ENCODE data around the gene METTL26.

Gene METTL26

GRCh38 chr16:634996-635395 is 1.1 kb downstream of the METTL26 start:
- WGBS, 2 experiments (ENCODE audit: insufficient coverage in 2 of 2) = 91 to 93% methylated on average over 6 to 7 of the region's 7 CpGs

GRCh38 chr16:634051-634670 is 1.9 kb downstream of the METTL26 start:
- no peaks in the 10 kb centered on the region for H3K9me3 ChIP-seq (ENCODE audit: control insufficient read depth, low read length)
- WGBS, 2 experiments (ENCODE audit: insufficient coverage in 2 of 2) = 92 to 97% methylated on average over 13 to 15 of the region's 22 CpGs
- peaks cover 22% of the 10 kb centered on the region for H3K36me3 ChIP-seq (ENCODE audit: control insufficient read depth, insufficient read depth, low read length)
- no peak overlapping the region for H3K27ac ChIP-seq (ENCODE audit: low read depth, low read length, severe bottlenecking)
- peaks cover 35% of the 10 kb centered on the region for H3K4me1 ChIP-seq (ENCODE audit: control insufficient read depth, insufficient read depth, low read length, poor library complexity, severe bottlenecking)
- H3K4me3 ChIP-seq (ENCODE audit: extremely low read depth, insufficient read depth, low read length, poor library complexity, severe bottlenecking) = no peak overlapping the region

More at GRCh38 chr16:634996-635395, 1.1 kb downstream of the METTL26 start:
- no peak overlapping the region for H3K27ac ChIP-seq (ENCODE audit: low read depth, low read length, severe bottlenecking)
- H3K9me3 ChIP-seq (ENCODE audit: control insufficient read depth, low read length) = no peaks in the 10 kb centered on the region
- peaks cover 22% of the 10 kb centered on the region for H3K36me3 ChIP-seq (ENCODE audit: control insufficient read depth, insufficient read depth, low read length)
- peak overlapping the region; percentile 75 for H3K4me3 ChIP-seq (ENCODE audit: extremely low read depth, insufficient read depth, low read length, poor library complexity, severe bottlenecking)
- H3K4me1 ChIP-seq (ENCODE audit: control insufficient read depth, insufficient read depth, low read length, poor library complexity, severe bottlenecking) = peaks cover 27% of the 10 kb centered on the region

- WGBS, 2 experiments (ENCODE audit: insufficient coverage in 2 of 2) = 97 to 98% methylated on average over 73 to 74 of the region's 74 CpGs
- peaks cover 24% of the 10 kb centered on the region for H3K36me3 ChIP-seq (ENCODE audit: control insufficient read depth, insufficient read depth, low read length)
- H3K9me3 ChIP-seq (ENCODE audit: control insufficient read depth, low read length) = no peaks in the 10 kb centered on the region
- H3K27ac ChIP-seq (ENCODE audit: low read depth, low read length, severe bottlenecking) = no peak overlapping the region
- H3K4me1 ChIP-seq (ENCODE audit: control insufficient read depth, insufficient read depth, low read length, poor library complexity, severe bottlenecking) = peaks cover 41% of the 10 kb centered on the region
- H3K4me3 ChIP-seq (ENCODE audit: extremely low read depth, insufficient read depth, low read length, poor library complexity, severe bottlenecking) = no peak overlapping the region
Observed at GRCh38 chr16:633336-634050, 2.6 kb downstream of the METTL26 start.

- 95 to 97% methylated on average over 52 to 67 of the region's 67 CpGs for WGBS, 2 experiments (ENCODE audit: insufficient coverage in 2 of 2)
- peaks cover 32% of the 10 kb centered on the region for H3K36me3 ChIP-seq (ENCODE audit: control insufficient read depth, insufficient read depth, low read length)
- H3K27ac ChIP-seq (ENCODE audit: low read depth, low read length, severe bottlenecking) = no peak overlapping the region
- H3K4me1 ChIP-seq (ENCODE audit: control insufficient read depth, insufficient read depth, low read length, poor library complexity, severe bottlenecking) = peaks cover 39% of the 10 kb centered on the region
- no peaks in the 10 kb centered on the region for H3K9me3 ChIP-seq (ENCODE audit: control insufficient read depth, low read length)
- no peak overlapping the region for H3K4me3 ChIP-seq (ENCODE audit: extremely low read depth, insufficient read depth, low read length, poor library complexity, severe bottlenecking)
Observed at GRCh38 chr16:632486-633335, 3.4 kb downstream of the METTL26 start.

- Histone ChIP-seq H3K4me1 (ENCODE audit: control insufficient read depth, insufficient read depth, low read length, poor library complexity, severe bottlenecking) (peaks cover 43% of the 10 kb centered on the region), H3K27ac (ENCODE audit: low read depth, low read length, severe bottlenecking) (no peak overlapping the region), H3K4me3 (ENCODE audit: extremely low read depth, insufficient read depth, low read length, poor library complexity, severe bottlenecking) (peak overlapping the region; percentile 8), H3K36me3 (ENCODE audit: control insufficient read depth, insufficient read depth, low read length) (peaks cover 39% of the 10 kb centered on the region), H3K9me3 (ENCODE audit: control insufficient read depth, low read length) (no peaks in the 10 kb centered on the region)
- WGBS, 2 experiments (ENCODE audit: insufficient coverage in 2 of 2) = 70 to 87% methylated on average over 5 to 7 of the region's 9 CpGs
Observed at GRCh38 chr16:631808-632358, 4.2 kb downstream of the METTL26 start.

GRCh38 chr16:630815-631405 is 5.2 kb downstream of the METTL26 start, which contains the start of gene WFIKKN1:
Gene WFIKKN1, plus strand, starts transcription at chr16:630985. Its CDS starts 269 bp downstream, at chr16:631254.
- peak within 1 kb of the TSS; percentile 94 for H3K27ac ChIP-seq (ENCODE audit: low read depth, low read length, severe bottlenecking)
- 9% methylated on average over 17 to 18 of the region's 23 CpGs for WGBS, 2 experiments (ENCODE audit: insufficient coverage in 2 of 2)
- H3K9me3 ChIP-seq (ENCODE audit: control insufficient read depth, low read length) = no peaks in the 10 kb centered on the region
- H3K36me3 ChIP-seq (ENCODE audit: control insufficient read depth, insufficient read depth, low read length) = peaks cover 44% of the 10 kb centered on the region
- H3K4me1 ChIP-seq (ENCODE audit: control insufficient read depth, insufficient read depth, low read length, poor library complexity, severe bottlenecking) = peaks cover 43% of the 10 kb centered on the region
- H3K4me3 ChIP-seq (ENCODE audit: extremely low read depth, insufficient read depth, low read length, poor library complexity, severe bottlenecking) = peak within 1 kb of the TSS; percentile 44

- WGBS, 2 experiments (ENCODE audit: insufficient coverage in 2 of 2) = 41 to 50% methylated on average over 19 to 21 of the region's 29 CpGs
- Histone ChIP-seq H3K36me3 (ENCODE audit: control insufficient read depth, insufficient read depth, low read length) (peaks cover 50% of the 10 kb centered on the region), H3K4me1 (ENCODE audit: control insufficient read depth, insufficient read depth, low read length, poor library complexity, severe bottlenecking) (peaks cover 41% of the 10 kb centered on the region), H3K27ac (ENCODE audit: low read depth, low read length, severe bottlenecking) (peak overlapping the region; percentile 94), H3K4me3 (ENCODE audit: extremely low read depth, insufficient read depth, low read length, poor library complexity, severe bottlenecking) (peak overlapping the region; percentile 44), H3K9me3 (ENCODE audit: control insufficient read depth, low read length) (no peaks in the 10 kb centered on the region)
Observed at GRCh38 chr16:630249-630814, 5.8 kb downstream of the METTL26 start.

- 17 to 33% methylated on average over 8 to 10 of the region's 11 CpGs for WGBS, 2 experiments (ENCODE audit: insufficient coverage in 2 of 2)
- H3K4me1 ChIP-seq (ENCODE audit: control insufficient read depth, insufficient read depth, low read length, poor library complexity, severe bottlenecking) = peaks cover 36% of the 10 kb centered on the region
- H3K9me3 ChIP-seq (ENCODE audit: control insufficient read depth, low read length) = no peaks in the 10 kb centered on the region
- H3K4me3 ChIP-seq (ENCODE audit: extremely low read depth, insufficient read depth, low read length, poor library complexity, severe bottlenecking) = peak overlapping the region; percentile 44
- H3K36me3 ChIP-seq (ENCODE audit: control insufficient read depth, insufficient read depth, low read length) = peaks cover 50% of the 10 kb centered on the region
- peak overlapping the region; percentile 94 for H3K27ac ChIP-seq (ENCODE audit: low read depth, low read length, severe bottlenecking)
Observed at GRCh38 chr16:629833-630248, 6.3 kb downstream of the METTL26 start.

GRCh38 chr16:629185-629832 is 6.8 kb downstream of the METTL26 start:
- Histone ChIP-seq H3K4me1 (ENCODE audit: control insufficient read depth, insufficient read depth, low read length, poor library complexity, severe bottlenecking) (peaks cover 36% of the 10 kb centered on the region), H3K36me3 (ENCODE audit: control insufficient read depth, insufficient read depth, low read length) (peaks cover 48% of the 10 kb centered on the region), H3K9me3 (ENCODE audit: control insufficient read depth, low read length) (no peaks in the 10 kb centered on the region), H3K4me3 (ENCODE audit: extremely low read depth, insufficient read depth, low read length, poor library complexity, severe bottlenecking) (no peak overlapping the region), H3K27ac (ENCODE audit: low read depth, low read length, severe bottlenecking) (peak overlapping the region; percentile 94)
- 64 to 69% methylated on average over 27 to 28 of the region's 29 CpGs for WGBS, 2 experiments (ENCODE audit: insufficient coverage in 2 of 2)
